ENCODE measurements around the gene GRAMD2B.

GRCh38 chr5:126435714-126436113, 12.5 kb downstream of the GRAMD2B start:
- TF ChIP-seq CTCF (IDR thresholded peaks at IDR 0.05), result no peak
- no peak for TF ChIP-seq POLR2A (IDR thresholded peaks at IDR 0.05)
